ENCODE data around the gene RTCB. TPM values are rescaled to one million over a fixed set of nuclear protein-coding genes. Genes with fewer than 3 reads are reported as not detected.
A peak's percentile ranks its signal among the peaks of the same experiment; 100 is the strongest.

RTCB gene
- total RNA-seq, 6 experiments from 2014 or later, result 37.8 to 58.1 (median 48.2) TPM

- DNase-seq, result peak in 1 of 3 donors; percentile 51
- no peak overlapping the region for H3K27ac ChIP-seq
These were observed 32.0 kb upstream of the RTCB start for GRCh38 chr22:32444068-32444467.

GRCh38 chr22:32430352-32430751 is 18.3 kb upstream of the RTCB start:
- WGBS (ENCODE audit: insufficient coverage, low coverage, low lambda C conversion rate, missing lambda C conversion rate), result 75% methylated on average over 1 of the region's 1 CpG
- intact Hi-C loops (cut with DNase I), result no loop called here
- Histone ChIP-seq H3K27ac (no peak overlapping the region), H3K36me3 (no peaks in the 10 kb centered on the region), H3K9me3 (no peaks in the 10 kb centered on the region), H3K27me3 (no peaks in the 10 kb centered on the region), H3K4me1 (no peaks in the 10 kb centered on the region), H3K4me3 (no peak overlapping the region)
- ATAC-seq (no peak), DNase-seq (no peak)
- no peak for TF ChIP-seq POLR2A (IDR thresholded peaks at IDR 0.05)
- TF ChIP-seq CTCF (IDR thresholded peaks at IDR 0.05), result no peak

More at GRCh38 chr22:32444068-32444467, 32.0 kb upstream of the RTCB start:
- Histone ChIP-seq H3K36me3 (no peaks in the 10 kb centered on the region), H3K27me3 (no peaks in the 10 kb centered on the region), H3K4me3 (no peak overlapping the region), H3K4me1 (no peaks in the 10 kb centered on the region), H3K9me3 (no peaks in the 10 kb centered on the region)
- WGBS (ENCODE audit: insufficient coverage, low coverage, low lambda C conversion rate, missing lambda C conversion rate), result 39% methylated on average over 6 of the region's 6 CpGs
- intact Hi-C loops (cut with DNase I), result no loop called here
- TF ChIP-seq POLR2A (IDR thresholded peaks at IDR 0.05) (no peak), CTCF (IDR thresholded peaks at IDR 0.05) (peak in 3 of 4 donors; percentile 31 to 46 (median 41))
- ATAC-seq, result peak; percentile 34 to 94 (median 75)

- Histone ChIP-seq H3K9me3 (no peaks in the 10 kb centered on the region), H3K36me3 (no peaks in the 10 kb centered on the region), H3K4me1 (peaks cover 0 to 2% (median 0%) of the 10 kb centered on the region in 4 donors), H3K27ac (no peak overlapping the region), H3K27me3 (no peaks in the 10 kb centered on the region), H3K4me3 (no peak overlapping the region)
- ATAC-seq (peak in 3 of 4 donors; percentile 59 to 94 (median 66)), DNase-seq (no peak)
- 63% methylated on average over 4 of the region's 4 CpGs for WGBS (ENCODE audit: insufficient coverage, low coverage, low lambda C conversion rate, missing lambda C conversion rate)
- intact Hi-C loops (cut with DNase I), result no loop called here
- no peak for TF ChIP-seq CTCF (IDR thresholded peaks at IDR 0.05)
- TF ChIP-seq POLR2A (IDR thresholded peaks at IDR 0.05), result no peak
These were observed 14.8 kb upstream of the RTCB start for GRCh38 chr22:32426881-32427280.

- H3K27me3 ChIP-seq, result no peaks in the 10 kb centered on the region
- H3K4me1 ChIP-seq, result peaks cover 0 to 5% (median 2%) of the 10 kb centered on the region in 4 donors
- intact Hi-C loops (cut with DNase I), result no loop called here
- TF ChIP-seq POLR2A (IDR thresholded peaks at IDR 0.05), result no peak
- TF ChIP-seq CTCF (IDR thresholded peaks at IDR 0.05), result no peak
- ATAC-seq (no peak), DNase-seq (no peak)
- no peaks in the 10 kb centered on the region for H3K36me3 ChIP-seq
- H3K9me3 ChIP-seq, result no peaks in the 10 kb centered on the region
- H3K4me3 ChIP-seq, result no peak overlapping the region
- H3K27ac ChIP-seq, result no peak overlapping the region
- WGBS (ENCODE audit: insufficient coverage, low coverage, low lambda C conversion rate, missing lambda C conversion rate), result 56% methylated on average over 1 of the region's 1 CpG
These were observed 11.6 kb upstream of the RTCB start for GRCh38 chr22:32423664-32424063.

- whole genome bisulfite sequencing (ENCODE audit: insufficient coverage, low coverage, low lambda C conversion rate, missing lambda C conversion rate), result 83% methylated on average over 5 of the region's 5 CpGs
- no peaks in the 10 kb centered on the region for H3K36me3 ChIP-seq
- no peaks in the 10 kb centered on the region for H3K27me3 ChIP-seq
- H3K27ac ChIP-seq, result no peak overlapping the region
- H3K4me1 ChIP-seq, result peaks cover 0 to 5% (median 2%) of the 10 kb centered on the region in 4 donors
- no peak for TF ChIP-seq POLR2A (IDR thresholded peaks at IDR 0.05)
- no peak for TF ChIP-seq CTCF (IDR thresholded peaks at IDR 0.05)
- H3K9me3 ChIP-seq, result no peaks in the 10 kb centered on the region
- no peak overlapping the region for H3K4me3 ChIP-seq
- intact Hi-C loops (cut with DNase I), result no loop called here
- no peak for ATAC-seq
- no peak for DNase-seq
These were observed 10.0 kb upstream of the RTCB start for GRCh38 chr22:32422062-32422461.

Measured in right lobe of liver (tissue), 6 donors.